AG09309 (cell line): Measurements from ENCODE around the gene OR1E2.
"Not testable (repeated sequence)": the region's sequence is repeated elsewhere in the genome, so short reads cannot be mapped to it uniquely, and the experiment has no call there.

Source experiments
- DNase-seq: peaks from one replicate; pipeline ENCODE4 v3.0.0-alpha.2; 2010; ENCODE audit warnings: low read depth
- H3K4me3 ChIP-seq: 2 replicates; pipeline ENCODE4 v1.5.1; 2011; ENCODE audit warnings: mild to moderate bottlenecking, low read depth, low read length, moderate library complexity; ENCODE audit not compliant: control insufficient read depth
- TF ChIP-seq, protein P1 (sequence below): IDR thresholded peaks from 2 replicates; pipeline ENCODE4 v1.5.1; 2011; ENCODE audit warnings: mild to moderate bottlenecking, low read depth, low read length, inconsistent platforms; ENCODE audit not compliant: insufficient read depth, control insufficient read depth; ENCODE audit errors: missing control alignments

OR1E2 gene

DNA sequence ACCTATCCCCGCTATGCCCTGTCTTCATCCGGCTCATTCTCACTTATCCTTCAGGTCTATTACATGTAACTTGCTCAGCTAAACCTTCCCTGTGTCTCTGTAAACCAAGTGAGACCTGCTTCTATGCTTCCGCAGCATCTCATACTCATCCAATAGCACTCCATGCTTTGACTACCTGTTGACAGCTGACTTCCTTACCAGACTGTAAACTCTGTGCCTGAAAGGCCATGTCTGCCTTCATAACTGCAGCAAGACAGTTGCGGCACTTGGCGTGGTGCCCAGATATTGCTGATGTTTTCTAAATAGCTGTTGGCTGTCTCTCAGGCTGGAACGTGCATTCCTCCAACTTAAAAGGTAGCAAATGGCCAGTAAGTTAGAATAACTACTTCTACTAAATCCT is 33.6 kb downstream of the OR1E2 start:
- no peak for DNase-seq
- TF ChIP-seq, protein P1, sequence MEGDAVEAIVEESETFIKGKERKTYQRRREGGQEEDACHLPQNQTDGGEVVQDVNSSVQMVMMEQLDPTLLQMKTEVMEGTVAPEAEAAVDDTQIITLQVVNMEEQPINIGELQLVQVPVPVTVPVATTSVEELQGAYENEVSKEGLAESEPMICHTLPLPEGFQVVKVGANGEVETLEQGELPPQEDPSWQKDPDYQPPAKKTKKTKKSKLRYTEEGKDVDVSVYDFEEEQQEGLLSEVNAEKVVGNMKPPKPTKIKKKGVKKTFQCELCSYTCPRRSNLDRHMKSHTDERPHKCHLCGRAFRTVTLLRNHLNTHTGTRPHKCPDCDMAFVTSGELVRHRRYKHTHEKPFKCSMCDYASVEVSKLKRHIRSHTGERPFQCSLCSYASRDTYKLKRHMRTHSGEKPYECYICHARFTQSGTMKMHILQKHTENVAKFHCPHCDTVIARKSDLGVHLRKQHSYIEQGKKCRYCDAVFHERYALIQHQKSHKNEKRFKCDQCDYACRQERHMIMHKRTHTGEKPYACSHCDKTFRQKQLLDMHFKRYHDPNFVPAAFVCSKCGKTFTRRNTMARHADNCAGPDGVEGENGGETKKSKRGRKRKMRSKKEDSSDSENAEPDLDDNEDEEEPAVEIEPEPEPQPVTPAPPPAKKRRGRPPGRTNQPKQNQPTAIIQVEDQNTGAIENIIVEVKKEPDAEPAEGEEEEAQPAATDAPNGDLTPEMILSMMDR: no peak
- no peak overlapping the region for H3K4me3 ChIP-seq

DNA sequence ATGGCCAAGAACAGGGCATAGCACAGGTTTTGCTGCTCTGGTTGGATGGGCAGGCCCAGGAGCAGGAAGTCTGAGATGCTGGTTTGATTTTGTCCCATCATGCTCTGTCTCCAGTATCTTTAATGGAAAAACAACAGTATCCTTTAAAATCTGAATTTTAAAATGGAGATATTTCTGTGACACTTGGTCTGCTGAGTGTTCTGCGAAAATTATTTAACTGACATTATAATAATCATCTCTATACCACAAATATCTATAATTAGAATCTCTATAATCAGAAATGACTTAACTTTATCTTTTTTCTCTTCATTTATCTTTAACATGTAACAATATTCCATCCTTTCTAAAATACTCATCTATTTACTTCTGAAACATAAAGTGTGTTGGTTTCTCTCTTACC is 35.3 kb downstream of the OR1E2 start, which contains the start of gene OR1E1:
OR1E1 (minus strand) TSS at position 101 of the 400 bp plus-strand sequence; CDS start at position 101, 0 bp downstream.
- H3K4me3 ChIP-seq: no peak within 1 kb of the TSS
- no peak for DNase-seq
- TF ChIP-seq, protein P1: no peak

DNA sequence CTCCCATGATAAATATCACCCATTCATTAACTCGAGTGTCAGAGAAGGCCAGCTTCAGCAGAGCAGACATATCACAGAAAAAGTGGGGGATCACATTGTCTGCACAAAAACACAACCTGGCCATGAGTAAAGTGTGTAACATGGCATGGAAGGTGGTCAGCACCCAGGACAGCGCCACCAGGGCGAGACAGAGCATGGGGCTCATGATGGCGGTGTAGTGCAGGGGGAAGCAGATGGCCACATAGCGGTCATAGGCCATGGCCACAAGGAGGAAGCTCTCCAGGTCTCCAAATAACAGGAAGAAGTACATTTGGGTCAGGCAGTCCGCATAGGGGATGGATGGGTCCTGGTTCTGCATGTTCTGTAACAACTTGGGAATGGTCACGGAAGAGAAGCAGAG is 35.8 kb downstream of the OR1E2 start:
- DNase-seq: not testable (repeated sequence)

DNA sequence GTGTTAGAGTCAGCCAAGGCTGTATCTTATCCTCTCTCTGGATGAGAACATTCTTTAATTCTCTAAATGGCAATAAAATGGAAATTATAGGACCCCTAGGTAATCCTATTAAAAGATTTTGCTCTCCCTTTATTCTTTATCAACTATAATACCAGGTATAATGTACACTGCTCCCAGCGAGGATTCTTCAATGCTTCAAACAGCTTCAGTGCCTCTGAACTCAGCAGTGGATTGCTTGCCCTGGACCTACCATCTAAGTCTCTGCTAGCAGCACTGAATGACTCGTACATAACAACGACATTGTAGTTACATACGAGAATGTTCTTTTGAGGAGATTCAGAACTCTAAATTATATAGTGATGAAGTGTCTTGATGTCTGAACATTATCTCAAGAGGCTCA is 43.9 kb downstream of the OR1E2 start:
- H3K4me3 ChIP-seq: no peak overlapping the region
- DNase-seq: no peak
- TF ChIP-seq, protein P1: no peak

More for the DNA sequence above, 35.8 kb downstream of the OR1E2 start:
- H3K4me3 ChIP-seq: not testable (repeated sequence)

DNA sequence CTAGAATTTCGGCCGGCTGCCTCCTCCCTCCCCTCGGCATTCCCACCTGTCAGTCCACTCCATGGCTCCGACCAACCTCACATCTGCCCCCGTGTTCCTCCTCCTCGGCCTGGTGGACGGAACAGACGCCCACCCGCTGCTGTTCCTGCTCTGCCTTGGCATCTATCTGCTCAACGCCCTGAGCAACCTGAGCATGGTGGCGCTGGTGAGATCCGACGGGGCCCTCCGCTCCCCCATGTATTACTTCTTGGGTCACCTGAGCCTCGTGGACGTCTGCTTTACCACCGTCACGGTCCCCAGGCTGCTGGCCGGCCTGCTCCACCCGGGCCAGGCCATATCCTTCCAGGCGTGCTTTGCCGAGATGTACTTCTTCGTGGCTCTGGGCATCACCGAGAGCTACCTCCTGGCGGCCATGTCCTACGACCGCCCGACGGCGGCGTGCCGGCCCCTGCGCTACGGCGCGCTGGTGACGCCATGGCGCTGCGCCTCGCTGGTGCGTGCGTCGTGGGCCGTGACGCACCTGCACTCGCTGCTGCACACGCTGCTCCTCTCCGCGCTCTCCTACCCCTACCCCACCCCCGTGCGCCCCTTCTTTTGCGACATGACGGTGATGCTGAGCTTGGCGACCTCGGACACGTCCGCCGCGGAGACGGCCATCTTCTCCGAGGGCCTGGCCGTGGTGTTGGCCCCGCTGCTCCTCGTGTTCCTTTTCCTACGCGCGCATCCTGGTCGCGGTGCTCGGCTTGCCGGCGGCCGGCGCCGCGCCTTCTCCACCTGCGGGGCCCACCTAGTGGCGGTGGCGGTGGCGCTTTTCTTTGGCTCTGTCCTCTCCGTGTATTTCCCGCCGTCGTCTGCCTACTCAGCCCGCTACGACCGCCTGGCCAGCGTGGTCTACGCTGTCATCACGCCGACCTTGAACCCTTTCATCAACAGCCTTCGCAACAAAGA is 47.5 kb downstream of the OR1E2 start, which contains the start of gene OR3A2:
OR3A2 (minus strand) TSS at position 440 of the 948 bp plus-strand sequence.
- DNase-seq: no peak
- TF ChIP-seq, protein P1: no peak
- no peak within 1 kb of the TSS for H3K4me3 ChIP-seq
